Neural cell (in vitro differentiated cells): Measurements from ENCODE around the gene FEM1B.

Experiments used
- CTCF ChIP-seq: fragments of 450-650 bp; IDR thresholded peaks from 2 replicates; pipeline ENCODE4 v1.5.1; 2014; ENCODE audit warnings: antibody characterized with exemption, mild to moderate bottlenecking, moderate library complexity; ENCODE audit not compliant: poor library complexity, severe bottlenecking
- EP300 ChIP-seq: fragments of 450-650 bp; conservative IDR thresholded peaks from 2 replicates; pipeline ENCODE4 v1.6.1; 2014; ENCODE audit warnings: antibody characterized with exemption, mild to moderate bottlenecking, moderate library complexity; ENCODE audit not compliant: poor library complexity, severe bottlenecking
- EZH2 ChIP-seq: fragments of 200-600, 300-800 bp; shearing (Covaris generic), sonication (generic); IDR thresholded peaks from 2 replicates; pipeline ENCODE4 v1.6.1; 2014; ENCODE audit warnings: antibody characterized with exemption, low read length, borderline replicate concordance, mild to moderate bottlenecking; ENCODE audit not compliant: insufficient read depth, poor library complexity, severe bottlenecking
- REST ChIP-seq: IDR thresholded peaks from 2 replicates; pipeline ENCODE4 v1.6.1; 2012; ENCODE audit warnings: borderline replicate concordance

DNA sequence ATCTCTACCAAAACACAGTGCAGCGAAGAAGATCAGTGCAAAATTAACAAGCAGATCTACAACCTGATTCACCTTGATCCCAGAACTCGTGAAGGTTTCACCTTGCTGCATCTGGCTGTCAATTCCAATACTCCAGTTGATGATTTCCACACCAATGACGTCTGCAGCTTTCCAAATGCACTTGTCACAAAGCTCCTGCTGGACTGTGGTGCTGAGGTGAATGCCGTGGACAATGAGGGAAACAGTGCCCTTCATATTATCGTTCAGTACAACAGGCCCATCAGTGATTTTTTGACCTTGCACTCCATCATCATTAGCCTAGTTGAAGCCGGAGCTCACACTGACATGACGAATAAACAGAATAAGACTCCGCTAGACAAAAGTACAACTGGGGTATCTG, 13.2 kb downstream of the FEM1B start:
- no peak for TF ChIP-seq CTCF
- TF ChIP-seq EZH2, result no peak
- no peak for TF ChIP-seq EP300
- no peak for TF ChIP-seq REST
